GM13976 (cell line): Measurements from ENCODE around the gene BMPR1B.

Source experiments
- DNase-seq: peaks from one replicate; pipeline ENCODE4 v3.0.0; 2012; ENCODE audit warnings: low spot score
- CTCF ChIP-seq: IDR thresholded peaks from 2 replicates; pipeline ENCODE4 v1.5.1; 2012; ENCODE audit warnings: borderline replicate concordance, mild to moderate bottlenecking; ENCODE audit not compliant: insufficient read depth; ENCODE audit errors: extremely low read depth, missing control alignments, control extremely low read depth
- in situ Hi-C: fragments of 300-500 bp; cut with MboI; formaldehyde crosslinking; loops from one replicate; pipeline ENCODE4 v1.12.0; 2022; ENCODE audit warnings: low sequenced_read_pairs, mixed read lengths, inconsistent platforms; ENCODE audit not compliant: unreplicated experiment

BMPR1B gene

GRCh38 chr4:94905511-94905910 is 147.8 kb downstream of the BMPR1B start:
- in situ Hi-C loops: no loop called here
- no peak for TF ChIP-seq CTCF
- no peak for DNase-seq

- in situ Hi-C loops: no loop called here
- no peak for TF ChIP-seq CTCF
- no peak for DNase-seq
Measured at GRCh38 chr4:94909645-94910044, 151.9 kb downstream of the BMPR1B start.

GRCh38 chr4:94911106-94911505 is 153.4 kb downstream of the BMPR1B start:
- DNase-seq: no peak
- in situ Hi-C loops: no loop called here

GRCh38 chr4:94912606-94913005 is 154.9 kb downstream of the BMPR1B start:
- no peak for DNase-seq
- in situ Hi-C loops: no loop called here
- TF ChIP-seq CTCF: no peak

More at GRCh38 chr4:94911106-94911505, 153.4 kb downstream of the BMPR1B start:
- TF ChIP-seq CTCF: no peak

GRCh38 chr4:94913316-94913715 is 155.6 kb downstream of the BMPR1B start:
- in situ Hi-C loops: no loop called here
- no peak for TF ChIP-seq CTCF
- DNase-seq: no peak

- DNase-seq: no peak
- TF ChIP-seq CTCF: no peak
- in situ Hi-C loops: no loop called here
Measured at GRCh38 chr4:94917146-94917545, 159.4 kb downstream of the BMPR1B start.

GRCh38 chr4:94918543-94918942 is 160.8 kb downstream of the BMPR1B start:
- no peak for TF ChIP-seq CTCF
- in situ Hi-C loops: no loop called here
- DNase-seq: no peak
